NOMO-1 treated with dmso at 0.1 percent for 144 hours (cell line): ENCODE measurements around the gene SASH3.

Experiments
- DNase-seq: peaks from one replicate; lab custom pipeline; 2025; ENCODE audit not compliant: unreplicated experiment; lab: John Stamatoyannopoulos, UW

The SASH3 gene

DNA sequence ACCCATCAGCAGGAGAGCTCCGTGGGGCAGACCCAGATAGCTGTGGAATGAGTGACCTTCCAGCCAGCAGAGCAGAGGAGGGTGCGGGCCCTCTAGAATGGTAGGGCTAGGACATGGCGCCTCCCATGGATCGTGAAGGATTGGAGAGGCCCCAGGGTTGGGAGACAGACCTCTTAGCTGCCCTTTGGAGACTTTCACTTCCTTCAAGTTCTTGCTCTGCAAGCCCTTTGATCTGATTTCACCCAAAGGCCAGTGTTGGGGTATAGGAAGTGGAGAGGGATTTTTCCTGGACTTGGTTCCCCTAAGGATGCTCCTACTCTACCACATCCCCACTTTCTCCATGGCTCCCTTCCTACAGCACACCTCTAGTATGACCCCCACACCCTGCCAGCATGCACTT, 3.0 kb downstream of the SASH3 start:
- DNase-seq, result no peak

DNA sequence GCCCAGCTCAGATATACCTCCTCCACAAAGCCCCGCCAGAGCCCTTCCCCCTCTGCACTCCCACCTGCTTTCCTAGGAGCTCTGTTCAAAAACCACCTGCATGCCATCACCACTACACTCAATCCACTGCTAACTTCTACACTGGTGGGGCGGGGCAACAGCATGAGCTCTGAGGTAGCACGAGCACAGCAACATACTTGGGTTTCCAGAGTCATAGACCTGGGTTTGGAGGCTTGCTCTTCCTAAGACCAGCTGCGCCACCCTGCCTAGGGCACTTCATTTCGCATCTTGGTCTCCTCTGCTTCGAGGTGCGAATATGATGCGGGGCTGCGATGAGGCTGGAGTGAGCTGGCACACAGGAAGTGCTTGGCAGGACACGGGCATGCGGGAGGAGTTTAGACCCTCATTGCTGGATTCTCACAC, 3.6 kb downstream of the SASH3 start:
- DNase-seq, result no peak

DNA sequence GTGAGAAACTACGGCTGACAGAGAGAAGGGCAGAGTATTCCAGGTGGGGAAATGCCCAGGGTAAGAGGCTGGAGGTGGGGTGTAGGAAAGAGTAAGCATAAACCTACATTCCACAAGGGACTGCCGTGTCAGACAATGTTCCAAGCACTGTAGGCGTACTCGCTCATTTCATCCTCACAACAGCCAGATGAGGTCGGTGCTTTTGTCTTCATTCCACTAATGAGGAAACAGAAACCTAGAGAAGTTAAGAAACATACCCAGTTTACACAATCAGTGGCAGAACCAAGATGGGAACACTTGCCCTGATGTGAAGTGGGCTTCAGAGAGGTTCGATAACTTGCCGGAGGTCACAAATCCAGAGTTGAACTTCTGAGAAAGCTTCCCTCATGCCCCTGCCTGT, 4.6 kb downstream of the SASH3 start:
- DNase-seq, result no peak

DNA sequence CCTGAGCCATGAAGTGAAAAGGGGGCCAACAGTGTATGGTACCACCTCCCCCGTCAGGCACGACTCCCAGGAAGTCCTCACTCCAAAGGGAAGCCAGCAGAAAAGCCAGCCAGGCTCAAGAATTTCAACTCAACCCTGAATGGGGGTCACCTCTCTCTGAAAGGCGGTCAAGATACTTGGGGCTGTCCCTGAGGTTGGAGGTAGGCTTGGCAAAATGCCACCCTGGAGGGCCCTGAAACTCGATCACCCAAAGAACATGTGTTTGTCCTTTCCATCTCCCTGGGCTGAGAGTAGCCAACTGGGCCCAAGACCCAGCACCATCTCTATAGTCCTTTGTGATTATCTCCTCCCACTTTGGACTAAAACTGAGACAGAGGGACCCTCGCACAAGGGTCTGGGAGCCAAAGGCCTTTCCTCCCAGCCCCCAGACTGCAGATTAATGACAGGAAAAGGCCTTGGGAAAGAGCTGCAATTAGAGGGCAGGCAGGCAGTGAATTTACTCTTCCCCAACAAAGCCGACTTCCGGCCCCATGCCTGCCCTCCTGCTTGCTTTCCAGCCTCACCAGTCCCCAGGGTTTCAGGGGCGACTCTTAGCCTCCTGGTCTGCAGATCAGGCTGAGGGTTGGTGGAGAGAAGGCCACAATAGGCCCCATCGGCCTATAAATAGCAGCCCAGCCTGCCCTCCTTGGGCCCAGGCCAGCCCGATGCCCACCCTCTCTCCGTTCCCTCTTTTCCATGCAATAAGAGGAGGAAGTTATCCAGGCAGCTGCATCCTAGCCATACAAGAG, 5.6 kb downstream of the SASH3 start:
- DNase-seq, result no peak

DNA sequence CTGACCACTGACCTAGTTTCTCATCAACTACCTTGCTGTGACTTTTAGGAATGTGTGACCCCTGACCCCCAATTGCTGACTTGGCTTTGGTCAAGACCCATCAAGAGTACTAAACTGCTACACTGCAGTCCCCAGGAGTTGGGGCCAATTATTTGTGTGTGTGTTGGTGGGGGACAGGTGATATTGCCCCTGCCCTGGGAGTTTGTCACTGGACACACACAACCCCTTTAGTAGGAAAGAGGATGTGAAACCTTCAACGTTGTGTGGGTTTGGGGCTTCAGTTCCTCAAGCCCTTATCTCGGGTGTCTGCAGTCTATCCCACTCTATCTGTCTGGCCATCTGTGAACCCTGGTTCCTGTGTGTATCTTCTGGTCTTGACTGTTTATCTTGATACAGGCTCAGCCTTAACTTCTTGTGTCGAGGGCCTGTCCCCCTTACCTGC, 6.5 kb downstream of the SASH3 start:
- DNase-seq, result peak; percentile 68

DNA sequence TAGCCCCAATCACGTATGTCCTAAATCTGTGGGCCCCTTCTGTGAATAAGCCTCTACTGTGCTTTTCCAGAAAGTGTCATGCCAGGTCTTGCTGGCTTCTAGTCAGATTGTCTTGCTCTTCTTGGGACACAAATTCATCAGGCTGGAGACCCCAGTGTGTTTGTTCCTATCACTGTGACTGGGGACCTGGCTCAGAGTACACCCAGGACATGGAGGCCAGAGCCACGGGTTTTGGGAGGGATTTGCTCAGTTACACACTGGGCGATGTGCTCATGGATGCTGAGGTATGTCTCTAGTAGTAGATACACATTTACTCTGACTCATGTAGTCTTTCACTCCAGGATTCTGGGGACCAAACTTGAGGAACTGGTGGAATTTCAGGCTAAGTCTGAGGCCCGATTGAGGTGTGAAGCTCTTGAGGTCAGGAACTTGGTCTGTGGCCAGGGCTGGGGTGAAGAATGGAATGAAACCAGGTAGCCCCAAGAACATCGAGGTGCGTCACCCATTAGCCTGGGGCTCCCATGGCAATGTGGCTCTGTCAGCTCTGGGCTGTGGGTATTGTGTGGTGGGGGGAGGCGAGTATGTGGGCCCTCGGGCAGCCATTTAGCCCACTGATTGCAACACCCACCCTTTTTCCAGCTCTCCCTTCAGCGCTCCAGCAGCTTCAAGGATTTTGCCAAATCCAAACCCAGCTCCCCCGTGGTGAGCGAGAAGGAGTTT, 7.7 kb downstream of the SASH3 start:
- no peak for DNase-seq

DNA sequence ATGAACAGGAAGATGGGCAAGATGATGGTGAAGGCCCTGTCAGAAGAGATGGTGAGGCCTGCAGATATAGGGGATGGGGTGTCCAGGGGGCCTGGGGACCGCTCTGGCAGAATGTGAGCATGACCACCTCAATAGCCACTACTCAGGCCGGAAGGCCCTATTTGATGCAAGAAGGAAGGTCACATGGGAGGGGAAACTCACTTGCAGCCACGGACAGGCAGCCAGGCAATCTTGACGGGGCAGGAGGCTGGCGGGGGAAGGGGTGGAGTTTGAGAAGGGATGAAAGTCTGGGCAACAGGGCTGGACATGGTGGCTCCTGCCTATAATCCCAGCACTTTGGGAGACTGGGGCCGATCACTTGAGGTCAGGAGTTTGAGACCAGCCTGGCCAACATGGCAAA, 8.8 kb downstream of the SASH3 start:
- no peak for DNase-seq

DNA sequence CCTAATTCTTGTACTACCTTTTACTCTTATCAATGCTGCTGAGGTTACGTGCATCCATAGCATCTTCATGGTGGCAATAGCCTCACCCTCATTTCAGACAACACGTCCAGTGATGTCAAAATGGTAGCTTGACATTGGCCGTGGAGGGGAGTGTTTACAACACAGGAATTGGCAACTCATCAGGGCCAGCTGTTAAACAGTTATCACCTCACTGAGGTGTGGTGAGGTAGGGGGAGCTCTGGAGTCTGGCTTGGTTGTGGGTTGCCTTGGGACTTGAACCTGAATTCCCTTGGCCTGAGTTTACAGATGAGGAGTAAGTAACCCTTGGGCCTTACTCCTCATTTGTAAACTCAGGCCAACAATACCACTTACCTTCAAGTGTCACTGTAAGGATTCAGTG, 10.4 kb downstream of the SASH3 start:
- DNase-seq, result no peak

DNA sequence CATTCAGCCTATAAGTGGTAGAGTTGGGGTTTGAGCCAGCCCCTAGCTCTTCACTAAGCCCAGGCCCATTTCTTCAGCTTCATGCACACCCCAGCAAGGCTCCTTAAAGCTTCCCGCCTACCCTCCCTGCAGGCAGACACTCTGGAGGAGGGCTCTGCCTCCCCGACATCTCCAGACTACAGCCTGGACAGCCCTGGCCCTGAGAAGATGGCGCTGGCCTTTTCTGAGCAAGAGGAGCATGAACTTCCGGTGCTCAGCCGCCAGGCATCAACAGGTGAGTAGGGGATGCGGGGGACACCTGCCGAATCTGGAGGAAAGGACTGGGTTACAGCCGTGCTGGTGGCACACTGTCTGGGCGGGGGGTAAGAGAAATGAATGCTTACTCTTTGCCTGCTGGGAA, 11.1 kb downstream of the SASH3 start:
- no peak for DNase-seq

DNA sequence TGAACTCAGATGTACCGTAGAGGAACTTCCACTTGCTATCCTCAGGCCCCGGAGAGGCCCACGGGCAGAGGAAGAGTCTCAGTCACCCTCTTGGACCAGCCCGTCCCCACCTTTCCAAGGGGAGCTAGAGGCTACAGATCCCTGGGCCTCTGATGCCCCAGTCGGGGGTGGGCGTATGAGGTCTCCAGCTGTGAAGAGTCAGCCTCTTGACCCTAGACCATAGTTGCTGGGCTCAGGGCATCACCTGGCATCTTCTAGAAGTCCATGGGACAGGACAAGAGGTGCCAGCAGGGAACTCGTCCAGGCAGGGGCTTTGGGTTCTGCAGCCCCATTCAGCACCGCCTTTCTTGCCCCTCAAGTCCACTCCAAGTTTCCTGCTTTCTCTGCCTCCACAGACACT, 11.6 kb downstream of the SASH3 start:
- no peak for DNase-seq

DNA sequence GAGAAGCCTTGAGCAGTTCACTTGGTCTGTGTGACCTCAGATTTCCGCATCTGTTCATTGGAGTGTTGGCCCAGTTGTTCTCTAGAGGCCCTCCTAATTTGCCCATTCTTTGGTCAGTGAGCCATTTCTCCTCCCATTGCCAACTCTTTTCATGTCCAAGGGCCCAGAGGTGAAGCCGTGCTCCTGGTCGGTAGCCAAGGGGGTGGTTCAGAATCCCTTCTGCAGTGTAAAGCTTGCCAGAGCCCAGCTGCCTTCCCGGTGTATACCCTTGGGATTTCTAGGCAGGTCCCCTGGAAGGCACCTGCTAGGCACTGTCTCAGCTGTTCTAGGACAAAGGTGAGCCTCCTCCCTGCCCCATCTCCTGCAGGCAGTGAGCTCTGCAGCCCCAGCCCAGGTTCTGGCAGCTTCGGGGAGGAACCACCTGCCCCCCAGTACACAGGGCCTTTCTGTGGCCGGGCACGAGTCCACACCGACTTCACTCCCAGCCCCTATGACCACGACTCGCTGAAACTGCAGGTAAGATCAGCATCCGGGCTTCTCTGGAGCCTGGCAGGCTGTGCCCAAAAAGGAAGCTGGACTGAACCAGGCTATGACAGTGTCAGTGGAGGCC, 12.3 kb downstream of the SASH3 start:
- DNase-seq, result no peak

DNA sequence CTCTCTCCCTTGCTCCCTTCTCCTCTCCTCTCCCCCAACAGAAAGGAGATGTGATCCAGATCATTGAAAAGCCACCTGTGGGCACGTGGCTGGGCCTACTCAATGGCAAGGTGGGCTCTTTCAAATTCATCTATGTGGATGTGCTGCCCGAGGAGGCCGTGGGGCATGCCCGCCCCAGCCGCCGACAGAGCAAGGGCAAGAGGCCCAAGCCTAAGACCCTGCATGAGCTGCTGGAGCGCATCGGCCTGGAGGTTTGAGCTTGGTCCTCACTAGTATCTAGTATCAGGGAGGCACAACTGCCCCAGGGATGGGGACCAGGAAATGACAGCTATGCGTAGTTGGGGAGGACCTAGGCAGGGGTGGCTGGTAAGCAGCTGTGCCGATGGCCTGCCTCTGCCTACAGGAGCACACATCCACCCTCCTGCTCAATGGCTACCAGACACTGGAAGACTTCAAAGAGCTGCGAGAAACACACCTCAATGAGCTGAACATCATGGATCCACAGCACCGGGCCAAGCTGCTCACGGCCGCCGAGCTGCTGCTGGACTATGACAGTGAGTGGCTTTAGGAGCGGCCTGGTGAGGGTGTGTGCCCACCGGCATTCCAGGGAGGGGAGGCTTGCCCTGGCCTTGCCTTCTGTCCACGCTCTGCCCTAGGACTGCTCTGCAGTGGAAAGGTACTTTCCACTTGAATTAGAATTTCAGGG, 13.0 kb downstream of the SASH3 start:
- DNase-seq, result no peak

DNA sequence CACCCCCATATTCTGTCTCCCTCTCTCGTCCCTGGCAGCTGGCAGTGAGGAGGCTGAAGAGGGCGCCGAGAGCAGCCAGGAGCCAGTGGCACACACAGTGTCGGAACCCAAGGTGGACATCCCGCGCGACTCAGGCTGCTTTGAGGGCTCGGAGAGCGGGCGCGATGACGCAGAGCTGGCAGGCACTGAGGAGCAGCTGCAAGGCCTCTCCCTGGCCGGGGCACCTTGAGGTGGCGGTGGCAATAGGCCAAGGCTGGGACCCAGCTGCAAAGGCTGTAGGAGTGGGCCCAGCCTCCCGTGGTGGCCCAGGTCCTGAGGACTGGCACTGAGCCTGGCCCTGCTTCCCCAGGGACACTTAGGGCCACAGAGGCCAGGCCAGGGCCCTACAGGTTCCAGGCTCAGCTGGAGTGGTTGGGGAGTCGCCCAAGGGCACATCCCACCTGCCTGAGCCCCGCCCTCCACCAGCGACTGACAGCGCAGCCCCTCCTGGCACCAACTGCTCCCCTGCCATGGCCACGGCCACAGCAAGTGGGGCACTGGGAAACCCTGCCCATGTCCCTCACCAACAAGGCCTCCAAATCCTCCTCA, 13.9 kb downstream of the SASH3 start:
- DNase-seq, result no peak

DNA sequence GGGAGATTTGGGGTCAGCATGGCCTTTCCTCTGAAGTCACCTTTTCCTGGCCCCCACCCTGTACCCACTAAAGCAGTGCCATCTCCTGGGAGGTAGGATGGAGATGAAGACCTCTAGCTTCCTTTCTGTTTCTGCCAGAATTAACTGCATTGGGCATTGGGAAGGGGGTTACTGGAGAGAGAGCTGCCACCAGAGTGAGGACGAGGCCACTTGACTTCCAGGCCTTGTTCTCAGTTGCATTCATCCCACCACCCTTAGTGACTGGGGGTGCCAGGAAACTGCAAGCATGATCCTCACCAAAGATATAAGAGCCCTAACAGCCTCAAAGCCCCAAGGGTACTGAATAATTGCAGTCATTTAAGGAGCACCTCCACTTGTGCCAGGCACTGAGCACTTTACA, 15.8 kb downstream of the SASH3 start:
- no peak for DNase-seq

DNA sequence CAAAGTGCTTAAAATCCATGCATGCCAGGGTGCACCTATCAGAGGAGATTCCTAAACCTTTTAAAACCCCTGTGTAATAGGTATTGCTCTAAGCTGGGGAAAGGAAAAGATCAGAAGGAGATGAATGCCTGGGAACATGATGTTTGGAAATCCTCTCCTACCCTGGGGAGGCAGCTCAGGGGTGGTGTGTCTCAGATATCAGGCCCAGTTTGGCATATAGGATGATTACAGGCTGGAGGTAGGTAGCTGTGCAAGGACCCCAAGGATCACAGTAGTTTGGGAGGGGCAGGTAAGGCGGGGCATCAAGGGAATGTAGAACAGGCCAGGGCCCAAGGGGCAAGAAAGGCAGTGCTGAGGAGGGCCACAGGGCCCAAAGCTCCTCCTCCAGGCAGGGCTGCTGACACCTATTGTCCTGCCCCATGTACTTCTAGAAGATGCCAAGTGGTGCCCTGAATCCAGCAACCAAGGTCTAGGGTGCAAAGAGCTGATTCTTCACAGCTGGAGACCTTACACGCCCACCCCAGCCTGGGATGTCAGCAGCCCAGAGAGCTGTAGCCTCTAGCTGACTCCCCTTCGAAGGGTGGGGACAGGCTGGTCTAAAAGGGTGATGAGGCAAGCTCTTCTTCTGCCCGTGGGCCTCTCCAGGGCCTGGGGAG, 17.6 kb downstream of the SASH3 start:
- no peak for DNase-seq

DNA sequence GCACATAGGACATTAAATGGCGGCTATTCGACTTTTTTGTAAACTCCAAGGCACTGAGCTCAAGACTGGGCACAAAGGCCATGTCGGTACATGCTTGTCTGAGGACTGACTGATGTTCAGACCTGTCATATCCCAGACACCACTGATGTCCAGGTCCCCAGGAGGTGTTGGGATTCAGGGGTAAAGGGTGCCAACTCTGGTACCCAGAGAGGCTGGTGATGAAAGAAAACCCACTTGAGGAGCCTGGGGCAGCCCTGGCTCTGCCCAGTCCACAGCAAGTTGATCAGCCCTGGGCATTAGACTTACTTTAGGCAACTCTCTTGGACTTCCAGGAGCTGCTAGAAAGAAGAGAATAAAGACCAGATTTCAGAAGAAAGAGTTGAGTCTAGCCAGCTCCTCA, 18.7 kb downstream of the SASH3 start:
- no peak for DNase-seq

DNA sequence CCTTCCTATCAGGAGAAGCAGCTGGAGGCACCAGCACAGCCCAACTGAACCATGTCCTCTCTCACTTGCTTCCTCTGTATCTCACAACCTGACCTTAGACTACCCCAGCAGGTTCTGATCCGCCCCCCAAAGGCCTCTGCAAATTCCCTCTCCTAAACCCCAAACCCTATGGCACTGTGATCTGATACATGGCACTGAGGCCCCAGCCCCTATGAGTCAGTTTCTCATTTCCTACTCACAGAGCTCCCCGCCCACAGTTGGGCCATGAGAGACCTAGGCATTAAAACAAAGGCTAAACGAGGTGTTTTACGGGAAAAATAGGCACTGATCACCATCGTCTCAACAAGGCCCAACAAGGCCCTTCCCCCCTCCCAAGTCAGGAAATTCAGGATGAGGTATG, 19.1 kb downstream of the SASH3 start:
- DNase-seq, result no peak

DNA sequence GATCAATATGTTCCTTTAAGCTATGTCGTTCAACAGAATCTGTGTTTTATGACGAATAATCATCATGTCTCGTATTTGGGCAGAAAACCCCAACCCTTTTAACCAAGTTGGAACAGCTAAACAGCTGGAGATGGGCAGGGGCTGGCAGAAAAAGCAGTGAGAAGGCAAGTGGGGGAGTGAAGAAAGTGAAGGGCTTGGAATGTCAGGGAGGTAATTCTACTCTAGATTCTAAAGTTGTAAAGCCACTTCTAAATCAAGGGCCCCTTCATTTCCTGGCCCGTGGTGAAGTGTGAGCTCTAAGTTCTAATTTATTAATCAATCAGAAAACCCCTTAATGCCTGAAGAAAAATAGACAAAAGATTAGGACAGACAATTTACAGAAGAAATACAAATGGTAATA, 20.4 kb downstream of the SASH3 start:
- DNase-seq, result no peak

DNA sequence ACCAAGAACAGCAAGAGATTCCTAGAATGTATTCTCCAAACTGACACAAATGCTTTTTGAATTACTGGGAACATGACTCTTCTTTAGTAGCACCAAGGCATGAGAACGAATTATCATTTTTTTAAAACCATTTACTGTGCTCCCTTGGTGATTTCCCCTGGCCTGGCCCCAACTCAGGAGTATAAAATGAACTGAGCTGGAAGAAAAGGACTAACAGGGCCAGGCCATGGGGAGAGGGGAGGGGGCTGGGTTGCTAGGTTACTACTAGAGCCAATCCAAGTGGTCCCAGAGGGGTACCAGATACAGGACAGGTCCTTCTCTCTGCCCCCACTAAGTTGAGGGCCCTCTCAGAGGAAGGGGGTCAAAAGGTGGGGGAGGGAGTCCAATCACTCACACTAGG, 23.1 kb downstream of the SASH3 start:
- no peak for DNase-seq

DNA sequence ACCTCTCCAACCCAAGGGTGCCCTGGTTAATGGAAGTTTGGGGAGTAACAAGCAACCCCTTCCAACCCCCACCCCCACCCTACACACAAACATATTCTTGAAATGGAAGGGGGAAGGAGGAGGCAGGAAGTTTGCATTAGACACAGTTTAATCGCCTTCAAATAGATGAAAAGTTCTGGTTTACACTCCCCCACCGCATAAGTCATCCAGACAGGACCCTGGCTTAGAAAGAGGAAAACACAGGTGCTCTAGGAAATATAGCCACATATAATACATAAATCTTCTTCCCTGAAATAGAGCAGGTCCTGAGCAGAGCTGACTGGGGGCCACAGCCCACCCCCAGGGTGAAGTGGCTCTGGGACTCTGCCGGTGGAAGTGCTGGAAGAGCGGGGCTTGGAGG, 25.1 kb downstream of the SASH3 start:
- DNase-seq, result no peak
